HepG2 (cell line): Measurements from ENCODE around the gene TRAPPC3. TPM values are rescaled to one million over a fixed set of nuclear protein-coding genes. Genes with fewer than 3 reads are reported as not detected.
A peak's percentile ranks its signal among the peaks of the same experiment; 100 is the strongest.

Experiments used
- AGO2 ChIP-seq: fragments of 200-400 bp; formaldehyde crosslinking; optimal IDR thresholded peaks from 2 replicates; pipeline ENCODE3; 2017; ENCODE audit warnings: mild to moderate bottlenecking, low read depth, low read length, moderate library complexity
- ATF3 ChIP-seq: sonication (generic); formaldehyde crosslinking; IDR thresholded peaks from 2 replicates; pipeline ENCODE4 v1.4.0; 2020; ENCODE audit warnings: missing genetic modification reagents
- CCAR2 ChIP-seq: fragments of 200-400 bp; formaldehyde crosslinking; optimal IDR thresholded peaks from 2 replicates; pipeline ENCODE3; 2018; ENCODE audit warnings: low read depth, mild to moderate bottlenecking, low read length, moderate library complexity
- CTCF ChIP-seq: sonication (generic); formaldehyde crosslinking; IDR thresholded peaks from 2 replicates; pipeline ENCODE4 v1.5.0; 2020; ENCODE audit warnings: mild to moderate bottlenecking, missing genetic modification reagents, moderate library complexity
- FOXK1 ChIP-seq: sonication (generic); formaldehyde crosslinking; IDR thresholded peaks from 2 replicates; pipeline ENCODE4 v1.4.0; 2020; ENCODE audit warnings: low read depth, missing genetic modification reagents, borderline replicate concordance
- GATAD2A ChIP-seq: IDR thresholded peaks from 2 replicates; pipeline ENCODE4 v1.6.1; 2016
- HNRNPUL1 ChIP-seq: fragments of 200-400 bp; formaldehyde crosslinking; IDR thresholded peaks from 2 replicates; pipeline ENCODE4 v1.6.1; 2017; ENCODE audit warnings: low read depth, mild to moderate bottlenecking, low read length, moderate library complexity
- IKZF1 ChIP-seq: fragments of 450-650 bp; IDR thresholded peaks from 2 replicates; pipeline ENCODE4 v1.7.1; 2016
- KDM4B ChIP-seq: sonication (generic); formaldehyde crosslinking; IDR thresholded peaks from 2 replicates; pipeline ENCODE4 v1.4.0; 2020; ENCODE audit warnings: missing genetic modification reagents
- NAIF1 ChIP-seq: sonication (generic); formaldehyde crosslinking; IDR thresholded peaks from 2 replicates; pipeline ENCODE4 v1.5.0; 2020; ENCODE audit warnings: mild to moderate bottlenecking, missing genetic modification reagents, borderline replicate concordance
- NR2F6 ChIP-seq, 2 experiments: IDR thresholded peaks; 2 replicates each; pipeline ENCODE4 v1.6.1; 2016; ENCODE audit warnings: antibody characterized with exemption in 1 of 2, mild to moderate bottlenecking in 1 of 2
- PHF20 ChIP-seq: sonication (generic); formaldehyde crosslinking; IDR thresholded peaks from 2 replicates; pipeline ENCODE4 v1.5.0; 2020; ENCODE audit warnings: mild to moderate bottlenecking, missing genetic modification reagents
- POLR2AphosphoS2 ChIP-seq: IDR thresholded peaks from 2 replicates; pipeline ENCODE4 v1.6.1; 2011; ENCODE audit warnings: low read depth, low read length, improper control_type of control experiment
- SAFB2 ChIP-seq: sonication (generic); formaldehyde crosslinking; IDR thresholded peaks from 2 replicates; pipeline ENCODE4 v1.5.1; 2020; ENCODE audit warnings: missing genetic modification reagents, low read depth, mild to moderate bottlenecking, borderline replicate concordance
- TERF1 ChIP-seq: sonication (generic); formaldehyde crosslinking; IDR thresholded peaks from 2 replicates; pipeline ENCODE4 v1.8.0; 2022; ENCODE audit warnings: mild to moderate bottlenecking, missing genetic modification reagents, moderate library complexity
- ZBTB1 ChIP-seq: sonication (generic); formaldehyde crosslinking; IDR thresholded peaks from 2 replicates; pipeline ENCODE4 v1.4.0; 2020; ENCODE audit warnings: missing genetic modification reagents, borderline replicate concordance
- ZBTB42 ChIP-seq: sonication (generic); formaldehyde crosslinking; IDR thresholded peaks from 2 replicates; pipeline ENCODE4 v1.5.0; 2020; ENCODE audit warnings: mild to moderate bottlenecking, missing genetic modification reagents
- ZBTB44 ChIP-seq: sonication (generic); formaldehyde crosslinking; IDR thresholded peaks from 2 replicates; pipeline ENCODE4 v1.4.0; 2020; ENCODE audit warnings: missing genetic modification reagents
- ZNF138 ChIP-seq: sonication (generic); formaldehyde crosslinking; IDR thresholded peaks from 2 replicates; pipeline ENCODE4 v1.5.0; 2020; ENCODE audit warnings: mild to moderate bottlenecking, low read depth, missing genetic modification reagents
- ZNF574 ChIP-seq: sonication (generic); formaldehyde crosslinking; IDR thresholded peaks from 2 replicates; pipeline ENCODE4 v1.4.0; 2020; ENCODE audit warnings: missing genetic modification reagents
- ZNF660 ChIP-seq: sonication (generic); formaldehyde crosslinking; IDR thresholded peaks from 2 replicates; pipeline ENCODE4 v1.5.1; 2020; ENCODE audit warnings: mild to moderate bottlenecking, low read depth, missing genetic modification reagents, borderline replicate concordance
- ZNF747 ChIP-seq: sonication (generic); formaldehyde crosslinking; IDR thresholded peaks from 2 replicates; pipeline ENCODE4 v1.8.1; 2023; ENCODE audit warnings: missing genetic modification reagents, mild to moderate bottlenecking, borderline replicate concordance
- polyA plus RNA-seq, 8 experiments: library from polyadenylated mRNA; depleted of rRNA in 3 of 8; stranded (reverse) in 7 of 8; unstranded in 1 of 8; fragments of >200 nt; fragmentation: Illumina TruSeq in 4 of 8; extraction: Trizol in 4 of 8; gene quantifications; 2 replicates each; pipeline versions ENCODE4 v1.2.1 to v1.2.3, GENCODE V29; 2011 to 2016; ENCODE audit warnings: low read depth in 4 of 8, missing spikeins in 1 of 8, mixed read lengths in 1 of 8; ENCODE audit not compliant: insufficient read depth in 1 of 8
- total RNA-seq, 5 experiments: library from RNA; depleted of rRNA; stranded (reverse); fragments of >200 nt; fragmentation: Illumina TruSeq; extraction: Trizol; gene quantifications; 2 replicates each; pipeline ENCODE4 v1.2.3, GENCODE V29; 2016; ENCODE audit warnings: low read depth in 1 of 5

Gene TRAPPC3
- total and polyA plus RNA-seq, 2 of the 13 experiments (the other 11 are each of a cell fraction or from before 2014, with no cell fraction given) = 53.7 to 62.4 TPM

GRCh38 chr1:36187800-36188593, 38.7 kb upstream of the TRAPPC3 start (continued):
- TF ChIP-seq NAIF1 (CRISPR knock-in tag) (no peak), PHF20 (CRISPR knock-in tag) (no peak), ZNF660 (CRISPR knock-in tag) (no peak), HNRNPUL1 (no peak), ZNF747 (CRISPR knock-in tag) (0 out of 2 replicates have a peak, but pooled peaks have one; percentile 7), KDM4B (0 out of 2 replicates have a peak, but pooled peaks have one; percentile 40), CCAR2 (no peak), ATF3 (CRISPR knock-in tag) (no peak), ZNF138 (CRISPR knock-in tag) (no peak), IKZF1 (no peak), FOXK1 (CRISPR knock-in tag) (no peak; the same call in 1 of the 2 replicates), SAFB2 (no peak), ZBTB1 (CRISPR knock-in tag) (no peak), TERF1 (no peak), CTCF (CRISPR knock-in tag) (peak; percentile 98), NR2F6 (IDR thresholded peaks at IDR 0.05) (no peak), NR2F6 (CRISPR knock-in tag; IDR thresholded peaks at IDR 0.05) (peak; percentile 66; the same call in 1 of the 2 replicates), ZNF574 (CRISPR knock-in tag) (peak; percentile 68; the same call in 1 of the 2 replicates), ZBTB42 (CRISPR knock-in tag) (no peak), POLR2AphosphoS2 (no peak), GATAD2A (peak; percentile 65), AGO2 (no peak), ZBTB44 (no peak)
